H9 (cell line): ENCODE data around the gene TIMELESS. TPM values are rescaled to one million over a fixed set of nuclear protein-coding genes. Genes with fewer than 3 reads are reported as not detected.
A peak's percentile ranks its signal among the peaks of the same experiment; 100 is the strongest.

Experiments used
- DNase-seq: peaks from one replicate; pipeline ENCODE4 v3.0.0-alpha.2; 2017
- H2AFZ ChIP-seq: one replicate; pipeline ENCODE4 v1.6.1; 2013; ENCODE audit warnings: mild to moderate bottlenecking, low read length, control low read depth, moderate library complexity
- H2AK5ac ChIP-seq: 2 replicates; pipeline ENCODE4 v1.6.1; 2013; ENCODE audit warnings: low read length, control low read depth, mixed read lengths; ENCODE audit not compliant: insufficient read length
- H2BK120ac ChIP-seq: one replicate; pipeline ENCODE4 v1.6.1; 2013; ENCODE audit warnings: low read depth, mild to moderate bottlenecking, low read length, control low read depth, inconsistent platforms; ENCODE audit not compliant: poor library complexity, severe bottlenecking
- H2BK12ac ChIP-seq: 2 replicates; pipeline ENCODE4 v1.6.1; 2013; ENCODE audit warnings: low read length, control low read depth, mixed read lengths, low read depth; ENCODE audit not compliant: insufficient read length
- H2BK15ac ChIP-seq: 2 replicates; pipeline ENCODE4 v1.6.1; 2013; ENCODE audit warnings: low read depth, low read length, control low read depth
- H2BK20ac ChIP-seq: one replicate; pipeline ENCODE4 v1.6.1; 2013; ENCODE audit warnings: low read depth, mild to moderate bottlenecking, low read length, control low read depth, inconsistent platforms; ENCODE audit not compliant: poor library complexity, severe bottlenecking
- H2BK5ac ChIP-seq: 2 replicates; pipeline ENCODE4 v1.6.1; 2013; ENCODE audit warnings: low read length, control low read depth, mixed read lengths; ENCODE audit not compliant: insufficient read length
- H3K14ac ChIP-seq: 2 replicates; pipeline ENCODE4 v1.6.1; 2013; ENCODE audit warnings: low read length, control low read depth; ENCODE audit not compliant: insufficient read depth
- H3K18ac ChIP-seq: 2 replicates; pipeline ENCODE4 v1.6.1; 2013; ENCODE audit warnings: low read depth, mild to moderate bottlenecking, mixed read lengths, low read length, control low read depth; ENCODE audit not compliant: insufficient read length
- H3K23ac ChIP-seq: 2 replicates; pipeline ENCODE4 v1.6.1; 2013; ENCODE audit warnings: low read length, control low read depth, mixed read lengths, low read depth; ENCODE audit not compliant: insufficient read length
- H3K23me2 ChIP-seq: 2 replicates; pipeline ENCODE4 v1.6.1; 2013; ENCODE audit warnings: low read depth, mild to moderate bottlenecking, mixed read lengths, low read length, control low read depth; ENCODE audit not compliant: insufficient read length, poor library complexity, severe bottlenecking
- H3K27ac ChIP-seq: 2 replicates; pipeline ENCODE4 v1.5.1; 2013; ENCODE audit warnings: low read length, control low read depth, mixed read lengths, low read depth; ENCODE audit not compliant: insufficient read length
- H3K27me3 ChIP-seq: 2 replicates; pipeline ENCODE4 v1.6.1; 2013; ENCODE audit warnings: low read length, control low read depth, inconsistent platforms; ENCODE audit not compliant: insufficient read depth
- H3K4ac ChIP-seq: 2 replicates; pipeline ENCODE4 v1.6.1; 2013; ENCODE audit warnings: low read depth, mild to moderate bottlenecking, control low read depth, inconsistent platforms, low read length, moderate library complexity
- H3K4me1 ChIP-seq: 2 replicates; pipeline ENCODE4 v1.6.1; 2013; ENCODE audit warnings: low read length, control low read depth, inconsistent platforms; ENCODE audit not compliant: insufficient read depth
- H3K4me2 ChIP-seq: 2 replicates; pipeline ENCODE4 v1.6.1; 2013; ENCODE audit warnings: low read length, control low read depth, mixed read lengths; ENCODE audit not compliant: insufficient read length, insufficient read depth
- H3K56ac ChIP-seq: 2 replicates; pipeline ENCODE4 v1.6.1; 2013; ENCODE audit warnings: low read depth, mild to moderate bottlenecking, mixed read lengths, low read length, control low read depth; ENCODE audit not compliant: insufficient read length
- H3K79me1 ChIP-seq: 2 replicates; pipeline ENCODE4 v1.6.1; 2013; ENCODE audit warnings: low read depth, mild to moderate bottlenecking, moderate library complexity, low read length, control low read depth, inconsistent platforms; ENCODE audit not compliant: insufficient read depth, poor library complexity, severe bottlenecking
- H3K79me2 ChIP-seq: 2 replicates; pipeline ENCODE4 v1.6.1; 2013; ENCODE audit warnings: low read length, control low read depth, inconsistent platforms; ENCODE audit not compliant: insufficient read depth
- H3K9ac ChIP-seq: 2 replicates; pipeline ENCODE4 v1.6.1; 2013; ENCODE audit warnings: low read length, control low read depth, mixed read lengths; ENCODE audit not compliant: insufficient read length; ENCODE audit errors: extremely low read depth
- H3K9me3 ChIP-seq: one replicate; pipeline ENCODE4 v1.6.1; 2013; ENCODE audit warnings: low read depth, low read length, inconsistent platforms; ENCODE audit not compliant: control insufficient read depth
- H3T11ph ChIP-seq: one replicate; pipeline ENCODE4 v1.6.1; 2013; ENCODE audit warnings: mild to moderate bottlenecking, low read length, control low read depth, inconsistent platforms
- H4K20me1 ChIP-seq: one replicate; pipeline ENCODE4 v1.6.1; 2013; ENCODE audit not compliant: control insufficient read depth, insufficient read length, insufficient read depth
- H4K5ac ChIP-seq: 2 replicates; pipeline ENCODE4 v1.6.1; 2013; ENCODE audit warnings: low read depth, mild to moderate bottlenecking, mixed read lengths, low read length, control low read depth; ENCODE audit not compliant: insufficient read length
- H4K8ac ChIP-seq: replicated peaks from 2 replicates; pipeline ENCODE4 v1.6.1; 2013; ENCODE audit warnings: low read length, control low read depth, mixed read lengths, low read depth; ENCODE audit not compliant: insufficient read length
- H4K91ac ChIP-seq: 2 replicates; pipeline ENCODE4 v1.6.1; 2013; ENCODE audit warnings: low read depth, mild to moderate bottlenecking, moderate library complexity, mixed read lengths, low read length, control low read depth; ENCODE audit not compliant: insufficient read length
- H3K27ac Mint-ChIP-seq, 3 experiments: 2 replicates in 2 of 3; 3 replicates in 1 of 3; pipeline ENCODE4 v1.8.0; 2020 to 2021; ENCODE audit warnings: mixed read lengths in 3 of 3, mild to moderate bottlenecking in 1 of 3, moderate library complexity in 1 of 3
- H3K27me3 Mint-ChIP-seq: 2 replicates; pipeline ENCODE4 v1.8.0; 2021; ENCODE audit warnings: low read depth, mild to moderate bottlenecking, moderate library complexity, mixed read lengths
- H3K36me3 Mint-ChIP-seq, 3 experiments: 2 replicates in 2 of 3; 3 replicates in 1 of 3; pipeline ENCODE4 v1.8.0; 2020 to 2021; ENCODE audit warnings: low read depth in 3 of 3, mixed read lengths in 3 of 3; ENCODE audit not compliant: insufficient read depth in 1 of 3
- H3K4me1 Mint-ChIP-seq, 2 experiments: 2 replicates each; pipeline ENCODE4 v1.8.0; 2020; ENCODE audit warnings: mixed read lengths in 2 of 2
- H3K4me3 Mint-ChIP-seq, 2 experiments: 2 replicates in 1 of 2; 3 replicates in 1 of 2; pipeline ENCODE4 v1.8.0; 2020 to 2021; ENCODE audit warnings: mild to moderate bottlenecking in 2 of 2, mixed read lengths in 2 of 2, moderate library complexity in 1 of 2
- H3K9me3 Mint-ChIP-seq, 2 experiments: 2 replicates in 1 of 2; 3 replicates in 1 of 2; pipeline ENCODE4 v1.8.0; 2020; ENCODE audit warnings: mild to moderate bottlenecking in 2 of 2, mixed read lengths in 2 of 2, moderate library complexity in 1 of 2
- WGBS: extraction: QIAGEN DNeasy Blood & Tissue Kit; methylation state at CpG from one replicate; pipeline ENCODE4 v1.1.7; 2013; ENCODE audit warnings: missing lambda C conversion rate, low lambda C conversion rate, mixed read lengths; ENCODE audit not compliant: insufficient read length; ENCODE audit errors: extremely low coverage; 5-methylcytosine and 5-hydroxymethylcytosine counted together
- total RNA-seq: library from RNA; stranded (reverse); gene quantifications from 2 replicates; pipeline ENCODE4 v1.2.1, GENCODE V29; 2021
- TF ChIP-seq, protein P1 (sequence below): fragments of 200-600 bp; sonication (generic); conservative IDR thresholded peaks from 3 replicates; pipeline ENCODE4 v1.8.0; 2021; ENCODE audit warnings: antibody characterized with exemption, mild to moderate bottlenecking

TIMELESS gene
- total RNA-seq, 1 experiment from 2014 or later, result 68.0 TPM

DNA sequence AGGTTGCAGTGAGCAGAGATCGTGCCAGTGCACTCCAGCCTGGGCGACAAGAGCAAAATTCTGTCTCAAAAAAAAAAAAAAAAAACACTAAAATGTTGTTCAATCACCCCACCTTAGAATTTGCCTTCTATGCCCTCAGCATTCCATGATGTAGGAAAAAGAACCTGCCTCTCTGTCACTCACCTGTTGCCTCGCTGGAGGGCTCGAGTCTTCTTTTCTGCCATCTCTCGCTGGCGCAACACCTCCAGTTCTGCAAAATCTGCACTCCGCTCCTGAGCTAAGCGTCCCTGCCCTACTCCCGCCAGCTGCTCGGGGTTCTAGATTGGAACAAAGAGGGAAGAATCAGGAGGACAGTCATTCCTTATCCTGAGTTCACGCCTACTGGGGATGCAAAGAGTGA, 17.9 kb downstream of the TIMELESS start:
- no peak overlapping the region for H3K9ac ChIP-seq
- no peaks in the 10 kb centered on the region for H3K27me3 ChIP-seq
- no peak overlapping the region for H2BK20ac ChIP-seq
- TF ChIP-seq, protein P1, sequence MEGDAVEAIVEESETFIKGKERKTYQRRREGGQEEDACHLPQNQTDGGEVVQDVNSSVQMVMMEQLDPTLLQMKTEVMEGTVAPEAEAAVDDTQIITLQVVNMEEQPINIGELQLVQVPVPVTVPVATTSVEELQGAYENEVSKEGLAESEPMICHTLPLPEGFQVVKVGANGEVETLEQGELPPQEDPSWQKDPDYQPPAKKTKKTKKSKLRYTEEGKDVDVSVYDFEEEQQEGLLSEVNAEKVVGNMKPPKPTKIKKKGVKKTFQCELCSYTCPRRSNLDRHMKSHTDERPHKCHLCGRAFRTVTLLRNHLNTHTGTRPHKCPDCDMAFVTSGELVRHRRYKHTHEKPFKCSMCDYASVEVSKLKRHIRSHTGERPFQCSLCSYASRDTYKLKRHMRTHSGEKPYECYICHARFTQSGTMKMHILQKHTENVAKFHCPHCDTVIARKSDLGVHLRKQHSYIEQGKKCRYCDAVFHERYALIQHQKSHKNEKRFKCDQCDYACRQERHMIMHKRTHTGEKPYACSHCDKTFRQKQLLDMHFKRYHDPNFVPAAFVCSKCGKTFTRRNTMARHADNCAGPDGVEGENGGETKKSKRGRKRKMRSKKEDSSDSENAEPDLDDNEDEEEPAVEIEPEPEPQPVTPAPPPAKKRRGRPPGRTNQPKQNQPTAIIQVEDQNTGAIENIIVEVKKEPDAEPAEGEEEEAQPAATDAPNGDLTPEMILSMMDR, result no peak
- no peak overlapping the region for H3K23ac ChIP-seq
- Mint-ChIP-seq H3K27me3 (no peaks in the 10 kb centered on the region), H3K27ac (peak overlapping the region in 1 of 3 experiments; percentile 9; a peak in 1 of 7 replicates), H3K4me1 (no peaks in the 10 kb centered on the region), H3K36me3 (peaks cover 33 to 69% (median 68%) of the 10 kb centered on the region in 3 experiments; a peak in 6 of 7 replicates), H3K9me3 (no peaks in the 10 kb centered on the region), H3K4me3 (no peak overlapping the region)
- H2BK15ac ChIP-seq, result no peak overlapping the region
- no peak overlapping the region for H2AK5ac ChIP-seq
- H3K14ac ChIP-seq, result no peak overlapping the region
- H4K20me1 ChIP-seq, result no peaks in the 10 kb centered on the region
- no CpG with 5 or more reads among the region's 11 CpGs for WGBS
- no peaks in the 10 kb centered on the region for H3K9me3 ChIP-seq
- H4K91ac ChIP-seq, result no peak overlapping the region
- H2BK120ac ChIP-seq, result no peak overlapping the region
- no peak overlapping the region for H3K56ac ChIP-seq
- no peak overlapping the region for H2BK12ac ChIP-seq
- no peak for DNase-seq
- H3K4me2 ChIP-seq, result no peak overlapping the region
- H3T11ph ChIP-seq, result no peak overlapping the region
- H3K4ac ChIP-seq, result no peak overlapping the region
- no peaks in the 10 kb centered on the region; the same call in 1 of the 2 replicates for H3K79me2 ChIP-seq
- no peak overlapping the region for H4K8ac ChIP-seq
- no peaks in the 10 kb centered on the region for H3K4me1 ChIP-seq
- H3K23me2 ChIP-seq, result no peaks in the 10 kb centered on the region
- H4K5ac ChIP-seq, result no peak overlapping the region
- no peak overlapping the region for H3K18ac ChIP-seq
- H3K27ac ChIP-seq, result no peak overlapping the region
- H2AFZ ChIP-seq, result no peak overlapping the region
- H3K79me1 ChIP-seq, result peaks cover 4% of the 10 kb centered on the region
- no peak overlapping the region for H2BK5ac ChIP-seq
